SK-N-MC (cell line): ENCODE results near the gene CLRN3.

Experiments
- DNase-seq: peaks from one replicate; pipeline ENCODE4 v3.0.0-alpha.2; 2011; ENCODE audit warnings: low read depth, low spot score
- H3K27ac ChIP-seq: fragments of 200-600 bp; sonication (generic); 2 replicates; pipeline ENCODE4 v1.5.1; 2016; ENCODE audit warnings: mixed run types
- H3K36me3 ChIP-seq: fragments of 200-600 bp; sonication (generic); 2 replicates; pipeline ENCODE4 v1.6.1; 2017; ENCODE audit warnings: antibody characterized with exemption, low read length, mixed read lengths; ENCODE audit not compliant: insufficient read depth
- H3K4me3 ChIP-seq: fragments of 200-600 bp; sonication (generic); 2 replicates; pipeline ENCODE4 v1.5.1; 2016
- H3K9ac ChIP-seq: fragments of 200-600 bp; sonication (generic); 2 replicates; pipeline ENCODE4 v1.8.0; 2017; ENCODE audit warnings: mixed run types, mixed read lengths; ENCODE audit not compliant: insufficient read length
- H3K9me3 ChIP-seq: fragments of 200-600 bp; sonication (generic); 2 replicates; pipeline ENCODE4 v1.6.1; 2017; ENCODE audit warnings: low read depth, mild to moderate bottlenecking, antibody characterized with exemption, low read length, moderate library complexity, mixed read lengths
- EZH2 ChIP-seq: fragments of 200-600 bp; sonication (generic); IDR thresholded peaks from one replicate; pipeline ENCODE4 v1.6.1; 2017; ENCODE audit warnings: antibody characterized with exemption
- FOXP2 ChIP-seq: optimal IDR thresholded peaks from 2 replicates; pipeline ENCODE3; 2011; ENCODE audit warnings: mild to moderate bottlenecking, moderate library complexity; ENCODE audit not compliant: insufficient read depth; ENCODE audit errors: extremely low read length, control extremely low read depth
- POLR2AphosphoS5 ChIP-seq: IDR thresholded peaks from 2 replicates; pipeline ENCODE4 v1.6.1; 2012; ENCODE audit warnings: mild to moderate bottlenecking, low read depth, low read length, borderline replicate concordance

CLRN3 gene

GRCh38 chr10:127883516-127883915, 9.2 kb downstream of the CLRN3 start:
- DNase-seq, result no peak
- no peak overlapping the region for H3K4me3 ChIP-seq
- H3K27ac ChIP-seq, result no peak overlapping the region
- H3K9me3 ChIP-seq, result no peaks in the 10 kb centered on the region
- TF ChIP-seq EZH2 (no peak), FOXP2 (no peak), POLR2AphosphoS5 (no peak)
- no peaks in the 10 kb centered on the region for H3K36me3 ChIP-seq
- no peak overlapping the region for H3K9ac ChIP-seq

GRCh38 chr10:127882801-127883459, 9.8 kb downstream of the CLRN3 start:
- no peak overlapping the region for H3K9ac ChIP-seq
- H3K36me3 ChIP-seq, result no peaks in the 10 kb centered on the region
- TF ChIP-seq FOXP2 (no peak), EZH2 (no peak), POLR2AphosphoS5 (no peak)
- no peak overlapping the region for H3K27ac ChIP-seq
- no peak for DNase-seq
- no peaks in the 10 kb centered on the region for H3K9me3 ChIP-seq
- H3K4me3 ChIP-seq, result no peak overlapping the region

GRCh38 chr10:127882391-127882790, 10.3 kb downstream of the CLRN3 start:
- no peak for TF ChIP-seq POLR2AphosphoS5
- TF ChIP-seq EZH2, result no peak
- no peak for TF ChIP-seq FOXP2
- Histone ChIP-seq H3K36me3 (no peaks in the 10 kb centered on the region), H3K9ac (no peak overlapping the region), H3K9me3 (no peaks in the 10 kb centered on the region), H3K4me3 (no peak overlapping the region), H3K27ac (no peak overlapping the region)
- DNase-seq, result no peak

- Histone ChIP-seq H3K27ac (no peak overlapping the region), H3K9me3 (no peaks in the 10 kb centered on the region), H3K9ac (no peak overlapping the region), H3K36me3 (no peaks in the 10 kb centered on the region), H3K4me3 (no peak overlapping the region)
- no peak for DNase-seq
- no peak for TF ChIP-seq POLR2AphosphoS5
- no peak for TF ChIP-seq FOXP2
- TF ChIP-seq EZH2, result no peak
These were observed 11.5 kb downstream of the CLRN3 start for GRCh38 chr10:127881262-127881661.

GRCh38 chr10:127880557-127880956, 12.2 kb downstream of the CLRN3 start:
- no peaks in the 10 kb centered on the region for H3K36me3 ChIP-seq
- TF ChIP-seq POLR2AphosphoS5 (no peak), EZH2 (no peak), FOXP2 (no peak)
- no peaks in the 10 kb centered on the region for H3K9me3 ChIP-seq
- H3K9ac ChIP-seq, result no peak overlapping the region
- H3K4me3 ChIP-seq, result no peak overlapping the region
- no peak for DNase-seq
- no peak overlapping the region for H3K27ac ChIP-seq

- no peak overlapping the region for H3K4me3 ChIP-seq
- H3K9ac ChIP-seq, result no peak overlapping the region
- no peak for DNase-seq
- no peaks in the 10 kb centered on the region for H3K9me3 ChIP-seq
- TF ChIP-seq EZH2, result no peak
- TF ChIP-seq FOXP2, result no peak
- TF ChIP-seq POLR2AphosphoS5, result no peak
- no peak overlapping the region for H3K27ac ChIP-seq
- H3K36me3 ChIP-seq, result no peaks in the 10 kb centered on the region
These were observed 14.2 kb downstream of the CLRN3 start for GRCh38 chr10:127878475-127879055.

- no peak overlapping the region for H3K4me3 ChIP-seq
- TF ChIP-seq EZH2, result no peak
- TF ChIP-seq POLR2AphosphoS5, result no peak
- TF ChIP-seq FOXP2, result no peak
- H3K27ac ChIP-seq, result no peak overlapping the region
- no peak for DNase-seq
- H3K36me3 ChIP-seq, result no peaks in the 10 kb centered on the region
- no peaks in the 10 kb centered on the region for H3K9me3 ChIP-seq
- H3K9ac ChIP-seq, result no peak overlapping the region
These were observed 15.0 kb downstream of the CLRN3 start for GRCh38 chr10:127877699-127878098.

GRCh38 chr10:127877116-127877515, 15.6 kb downstream of the CLRN3 start:
- DNase-seq, result no peak
- Histone ChIP-seq H3K9me3 (no peaks in the 10 kb centered on the region), H3K36me3 (no peaks in the 10 kb centered on the region), H3K4me3 (no peak overlapping the region), H3K27ac (no peak overlapping the region), H3K9ac (no peak overlapping the region)
- TF ChIP-seq EZH2, result no peak
- no peak for TF ChIP-seq POLR2AphosphoS5
- TF ChIP-seq FOXP2, result no peak

GRCh38 chr10:127875916-127876315, 16.8 kb downstream of the CLRN3 start:
- TF ChIP-seq FOXP2 (no peak), POLR2AphosphoS5 (no peak), EZH2 (no peak)
- Histone ChIP-seq H3K27ac (no peak overlapping the region), H3K9ac (no peak overlapping the region), H3K4me3 (no peak overlapping the region), H3K36me3 (no peaks in the 10 kb centered on the region), H3K9me3 (no peaks in the 10 kb centered on the region)
- DNase-seq, result no peak

GRCh38 chr10:127875449-127875765, 17.3 kb downstream of the CLRN3 start:
- no peak overlapping the region for H3K27ac ChIP-seq
- no peak overlapping the region for H3K9ac ChIP-seq
- no peak overlapping the region for H3K4me3 ChIP-seq
- TF ChIP-seq FOXP2 (no peak), POLR2AphosphoS5 (no peak), EZH2 (no peak)
- DNase-seq, result no peak
- H3K9me3 ChIP-seq, result no peaks in the 10 kb centered on the region
- H3K36me3 ChIP-seq, result no peaks in the 10 kb centered on the region
